Testis (tissue), 3 donors: ENCODE data around the gene HES5. TPM values are rescaled to one million over a fixed set of nuclear protein-coding genes. Genes with fewer than 3 reads are reported as not detected.

Source experiments
- DNase-seq: peaks from one replicate; pipeline ENCODE4 v3.0.0-alpha.2; 2019
- H3K27ac ChIP-seq, 2 donors: fragments of 200-600 bp; sonication (generic); one replicate each; pipeline ENCODE4 v1.5.1; 2019
- H3K27me3 ChIP-seq: fragments of 200-600 bp; sonication (generic); one replicate; pipeline ENCODE4 v1.5.1; 2019
- H3K36me3 ChIP-seq: fragments of 200-600 bp; sonication (generic); one replicate; pipeline ENCODE4 v1.5.1; 2017; ENCODE audit warnings: low read depth; ENCODE audit errors: missing control alignments
- H3K4me1 ChIP-seq: fragments of 200-600 bp; sonication (generic); one replicate; pipeline ENCODE4 v1.5.1; 2019
- H3K4me3 ChIP-seq, 2 donors: fragments of 200-600 bp; sonication (generic); one replicate each; pipeline ENCODE4 v1.5.1; 2017 to 2019
- H3K9me3 ChIP-seq: fragments of 200-600 bp; sonication (generic); one replicate; pipeline ENCODE4 v1.5.1; 2017
- CTCF ChIP-seq, 3 experiments: fragments of 450-650 bp in 2 of 3; fragments of 200-600 bp in 1 of 3; sonication (generic) in 1 of 3; IDR thresholded peaks; one replicate each; pipeline ENCODE4 v1.5.1; 2016 to 2019; ENCODE audit warnings: antibody characterized with exemption in 3 of 3, mild to moderate bottlenecking in 2 of 3, moderate library complexity in 1 of 3
- POLR2A ChIP-seq: fragments of 450-650 bp; IDR thresholded peaks from one replicate; pipeline ENCODE4 v1.6.1; 2017; ENCODE audit warnings: antibody characterized with exemption, mild to moderate bottlenecking, moderate library complexity
- WGBS, 2 donors: methylation state at CpG; one replicate each; pipeline ENCODE4 v1.1.5; 2018; 5-methylcytosine and 5-hydroxymethylcytosine counted together
- intact Hi-C: fragments of 100-400 bp; cut with DNase I; formaldehyde crosslinking; loops from one replicate; pipeline ENCODE4 v1.15.1; 2023; ENCODE audit warnings: low total_unique reads
- polyA plus RNA-seq: library from polyadenylated mRNA; stranded (reverse); fragments of 350-450 nt; fragmentation: Illumina TruSeq; extraction: RNeasy Lipid Tissue Mini Kit (QIAGEN cat#74804); gene quantifications from one replicate; pipeline ENCODE4 v1.2.3, GENCODE V29; 2014; ENCODE audit warnings: low read depth, low replicate concordance; ENCODE audit not compliant: insufficient read depth
- total RNA-seq, 2 donors: library from RNA; depleted of rRNA; stranded (reverse); fragments of >200 nt; gene quantifications; one replicate each; pipeline ENCODE4 v1.2.3, GENCODE V29; 2016

Gene HES5
- total and polyA plus RNA-seq, 3 donors from 2014 or later, result 1.1 to 4.2 (median 2.8) TPM

DNA sequence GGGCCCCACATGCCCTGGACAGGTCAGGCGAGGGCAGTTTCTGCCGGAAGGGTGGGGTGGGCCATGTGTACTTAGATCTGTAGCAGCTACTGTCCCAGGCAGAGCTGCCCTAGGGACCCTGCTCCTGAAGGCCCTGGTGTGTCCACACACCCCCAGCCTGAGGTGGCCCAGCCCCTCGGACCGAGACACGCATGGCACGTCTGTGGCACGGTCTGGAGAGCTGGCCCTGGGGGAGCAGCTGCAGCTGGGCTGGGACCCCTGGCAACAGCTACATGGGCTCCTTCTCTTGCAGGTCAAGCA lies 28.3 kb downstream of the HES5 start:
- intact Hi-C loops, result no loop called here
- Histone ChIP-seq H3K4me1 (no peaks in the 10 kb centered on the region), H3K27ac (no peak overlapping the region), H3K4me3 (no peak overlapping the region), H3K9me3 (no peaks in the 10 kb centered on the region), H3K36me3 (no peaks in the 10 kb centered on the region), H3K27me3 (no peaks in the 10 kb centered on the region)
- WGBS, 2 donors, result 60 to 79% methylated on average over 7 of the region's 7 CpGs
- TF ChIP-seq POLR2A (no peak), CTCF (IDR thresholded peaks at IDR 0.05) (no peak)
- DNase-seq, result no peak

DNA sequence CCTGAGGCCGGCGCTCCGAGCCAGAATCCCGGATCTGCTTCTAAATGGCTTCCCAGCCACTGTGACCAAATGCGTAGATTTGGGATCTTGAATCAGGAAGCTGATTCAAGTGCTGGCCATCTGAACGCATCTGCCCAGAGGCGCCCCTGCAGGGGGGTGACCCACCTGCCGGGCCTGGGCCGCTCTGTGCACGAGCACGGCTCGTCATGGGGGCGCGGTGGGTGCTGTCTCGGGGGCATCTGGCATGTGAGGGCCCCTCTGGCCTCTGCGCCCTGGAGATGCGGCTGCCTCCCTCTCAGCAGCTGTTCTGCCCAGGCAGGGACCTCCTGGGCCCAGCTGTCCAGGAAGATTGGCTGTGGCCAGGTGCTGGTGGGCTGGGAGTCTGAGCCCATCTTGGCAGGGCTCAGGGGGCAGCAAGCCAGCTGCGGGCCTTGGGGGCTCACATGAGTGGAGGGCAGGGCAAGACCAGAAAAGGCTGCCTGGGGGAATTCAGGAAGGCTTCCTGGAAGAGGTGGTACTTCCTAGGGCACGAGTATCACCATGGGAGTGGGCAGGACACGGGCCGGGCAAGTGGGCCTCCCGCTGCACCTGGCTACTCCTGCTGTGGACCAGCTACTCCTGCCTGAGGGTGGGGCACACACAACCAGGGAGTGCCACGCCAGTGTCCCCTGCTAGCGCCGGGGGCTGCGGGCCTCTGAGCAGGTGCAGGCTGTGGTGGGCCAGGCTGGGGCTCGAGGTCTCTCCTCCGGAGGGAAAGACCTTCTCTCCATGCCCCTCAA lies 28.8 kb downstream of the HES5 start:
- H3K36me3 ChIP-seq, result no peaks in the 10 kb centered on the region
- no peak for TF ChIP-seq CTCF (IDR thresholded peaks at IDR 0.05)
- TF ChIP-seq POLR2A, result no peak
- H3K4me1 ChIP-seq, result no peaks in the 10 kb centered on the region
- H3K27me3 ChIP-seq, result no peaks in the 10 kb centered on the region
- DNase-seq, result no peak
- no peak overlapping the region for H3K27ac ChIP-seq
- H3K4me3 ChIP-seq, result no peak overlapping the region
- H3K9me3 ChIP-seq, result no peaks in the 10 kb centered on the region
- WGBS, 2 donors, result 69 to 75% methylated on average over 19 to 28 of the region's 28 CpGs
- intact Hi-C loops, result no loop called here

GRCh38 chr1:2499986-2500596 lies 30.0 kb downstream of the HES5 start:
- no peaks in the 10 kb centered on the region for H3K4me1 ChIP-seq
- no peak overlapping the region for H3K4me3 ChIP-seq
- TF ChIP-seq CTCF (IDR thresholded peaks at IDR 0.05) (no peak), POLR2A (no peak)
- DNase-seq, result no peak
- no peaks in the 10 kb centered on the region for H3K27me3 ChIP-seq
- H3K9me3 ChIP-seq, result no peaks in the 10 kb centered on the region
- H3K36me3 ChIP-seq, result no peaks in the 10 kb centered on the region
- intact Hi-C loops, result no loop called here
- H3K27ac ChIP-seq, result no peak overlapping the region
- 74 to 75% methylated on average over 5 to 19 of the region's 19 CpGs for WGBS, 2 donors

GRCh38 chr1:2499260-2499659 lies 30.8 kb downstream of the HES5 start:
- intact Hi-C loops, result no loop called here
- TF ChIP-seq POLR2A (no peak), CTCF (IDR thresholded peaks at IDR 0.05) (no peak)
- WGBS, 2 donors, result 45 to 73% methylated on average over 2 to 4 of the region's 4 CpGs

GRCh38 chr1:2498648-2499047 lies 31.4 kb downstream of the HES5 start:
- intact Hi-C loops, result no loop called here

More at GRCh38 chr1:2499260-2499659, 30.8 kb downstream of the HES5 start:
- Histone ChIP-seq H3K27ac (no peak overlapping the region), H3K4me3 (no peak overlapping the region), H3K27me3 (no peaks in the 10 kb centered on the region), H3K9me3 (no peaks in the 10 kb centered on the region), H3K36me3 (no peaks in the 10 kb centered on the region), H3K4me1 (no peaks in the 10 kb centered on the region)
- no peak for DNase-seq

More at GRCh38 chr1:2498648-2499047, 31.4 kb downstream of the HES5 start:
- Histone ChIP-seq H3K4me3 (no peak overlapping the region), H3K9me3 (no peaks in the 10 kb centered on the region), H3K27ac (no peak overlapping the region), H3K36me3 (no peaks in the 10 kb centered on the region), H3K4me1 (no peaks in the 10 kb centered on the region), H3K27me3 (no peaks in the 10 kb centered on the region)
- TF ChIP-seq POLR2A (no peak), CTCF (IDR thresholded peaks at IDR 0.05) (no peak)
- WGBS, 2 donors, result 82 to 93% methylated on average over 8 to 17 of the region's 19 CpGs
- DNase-seq, result no peak
